Liver (tissue), 9 donors: ENCODE results near the gene ADAM10. TPM values are rescaled to one million over a fixed set of nuclear protein-coding genes. Genes with fewer than 3 reads are reported as not detected.
"Not testable (repeated sequence)": the region's sequence is repeated elsewhere in the genome, so short reads cannot be mapped to it uniquely, and the experiment has no call there.

Source experiments
- DNase-seq: peaks from one replicate; pipeline ENCODE4 v3.0.0-alpha.2; 2017; ENCODE audit warnings: low spot score
- H3K27ac ChIP-seq, 2 donors: one replicate each; pipeline ENCODE4 v1.7.0; 2013; ENCODE audit warnings: inconsistent platforms in 2 of 2, low read length in 2 of 2, control low read depth in 1 of 2, low read depth in 1 of 2, mild to moderate bottlenecking in 1 of 2
- H3K27me3 ChIP-seq, 4 donors: one replicate each; pipeline versions ENCODE4 v1.6.1 to v1.7.0; 2013; ENCODE audit warnings: low read length in 3 of 4, inconsistent platforms in 1 of 4, mild to moderate bottlenecking in 1 of 4, moderate library complexity in 1 of 4; ENCODE audit not compliant: control insufficient read depth in 4 of 4, insufficient read depth in 4 of 4
- H3K36me3 ChIP-seq, 4 donors: one replicate each; pipeline versions ENCODE4 v1.6.1 to v1.7.0; 2013; ENCODE audit warnings: low read length in 3 of 4, mild to moderate bottlenecking in 3 of 4, low read depth in 1 of 4, moderate library complexity in 1 of 4; ENCODE audit not compliant: control insufficient read depth in 4 of 4, insufficient read depth in 3 of 4
- H3K4me1 ChIP-seq, 4 donors: one replicate each; pipeline versions ENCODE4 v1.6.1 to v1.7.0; 2013; ENCODE audit warnings: low read length in 3 of 4, mild to moderate bottlenecking in 3 of 4, moderate library complexity in 1 of 4; ENCODE audit not compliant: control insufficient read depth in 4 of 4, insufficient read depth in 4 of 4
- H3K4me3 ChIP-seq, 3 donors: one replicate each; pipeline versions ENCODE4 v1.6.1 to v1.7.0; 2013; ENCODE audit warnings: low read length in 3 of 3, control low read depth in 1 of 3, low read depth in 1 of 3, mild to moderate bottlenecking in 1 of 3
- H3K9ac ChIP-seq, 2 donors: one replicate each; pipeline ENCODE4 v1.7.0; 2013; ENCODE audit warnings: low read length in 2 of 2, mild to moderate bottlenecking in 2 of 2, moderate library complexity in 2 of 2, control low read depth in 1 of 2, low read depth in 1 of 2
- H3K9me3 ChIP-seq, 4 donors: one replicate each; pipeline versions ENCODE4 v1.6.1 to v1.7.0; 2013; ENCODE audit warnings: low read length in 3 of 4; ENCODE audit not compliant: control insufficient read depth in 4 of 4
- FOXA1 ChIP-seq: IDR thresholded peaks from 2 replicates; pipeline ENCODE4 v1.6.1; 2016; ENCODE audit warnings: antibody characterized with exemption
- FOXA2 ChIP-seq: IDR thresholded peaks from 2 replicates; pipeline ENCODE4 v1.6.1; 2016; ENCODE audit warnings: antibody characterized with exemption
- GABPA ChIP-seq, 2 donors: IDR thresholded peaks in 1 of 2; conservative IDR thresholded peaks in 1 of 2; 2 replicates each; pipeline ENCODE4 v1.6.1; 2016; ENCODE audit warnings: antibody characterized with exemption in 2 of 2, mild to moderate bottlenecking in 1 of 2, moderate library complexity in 1 of 2
- HNF4A ChIP-seq, 2 donors: conservative IDR thresholded peaks; 2 replicates each; pipeline ENCODE4 v1.6.1; 2016; ENCODE audit warnings: antibody characterized with exemption in 2 of 2, mild to moderate bottlenecking in 2 of 2
- JUND ChIP-seq, 2 donors: IDR thresholded peaks; 2 replicates each; pipeline ENCODE4 v1.6.1; 2016; ENCODE audit warnings: antibody characterized with exemption in 2 of 2
- NR2F2 ChIP-seq: IDR thresholded peaks from 2 replicates; pipeline ENCODE4 v1.6.1; 2016; ENCODE audit warnings: antibody characterized with exemption
- RAD21 ChIP-seq, 2 donors: IDR thresholded peaks; 2 replicates each; pipeline ENCODE4 v1.6.1; 2016; ENCODE audit warnings: antibody characterized with exemption in 2 of 2, mild to moderate bottlenecking in 2 of 2
- RXRA ChIP-seq, 2 donors: IDR thresholded peaks; 2 replicates each; pipeline ENCODE4 v1.6.1; 2017 to 2018; ENCODE audit warnings: antibody characterized with exemption in 2 of 2, mild to moderate bottlenecking in 1 of 2
- SP1 ChIP-seq: IDR thresholded peaks from 2 replicates; pipeline ENCODE4 v1.6.1; 2018; ENCODE audit warnings: antibody characterized with exemption, mild to moderate bottlenecking
- YY1 ChIP-seq: IDR thresholded peaks from 2 replicates; pipeline ENCODE4 v1.6.1; 2016; ENCODE audit warnings: antibody characterized with exemption, mild to moderate bottlenecking
- WGBS: extraction: QIAGEN DNeasy Blood & Tissue Kit; methylation state at CpG from one replicate; pipeline ENCODE4 v1.1.7; 2013; 5-methylcytosine and 5-hydroxymethylcytosine counted together
- polyA plus RNA-seq, 2 donors: library from polyadenylated mRNA; stranded (reverse) in 1 of 2; unstranded in 1 of 2; fragments of 200-250 nt in 1 of 2; fragments of >200 nt in 1 of 2; fragmentation: Nextera tagmentation in 1 of 2; extraction: Ambion mirVana in 1 of 2; gene quantifications; one replicate each; pipeline versions ENCODE4 v1.2.1 to v1.2.3, GENCODE V29; 2013 to 2015
- total RNA-seq, 2 donors: library from RNA; depleted of rRNA; stranded (reverse); fragments of >200 nt; gene quantifications; one replicate each; pipeline ENCODE4 v1.2.3, GENCODE V29; 2014
- TF ChIP-seq, protein P1 (sequence below): IDR thresholded peaks from 2 replicates; pipeline ENCODE4 v1.6.1; 2016; ENCODE audit warnings: antibody characterized with exemption, mild to moderate bottlenecking
- TF ChIP-seq, protein P2 (sequence below): IDR thresholded peaks from 2 replicates; pipeline ENCODE4 v1.6.1; 2016; ENCODE audit warnings: antibody characterized with exemption
- TF ChIP-seq, protein P3 (sequence below): fragments of 150-350 bp; IDR thresholded peaks from 2 replicates; pipeline ENCODE4 v1.5.1; 2017; ENCODE audit warnings: improper control_type of control experiment, low read depth, low read length; ENCODE audit not compliant: missing input control
- TF ChIP-seq, protein P4 (sequence below): IDR thresholded peaks from 2 replicates; pipeline ENCODE4 v1.6.1; 2016; ENCODE audit warnings: antibody characterized with exemption
- donor health status: healthy.
- donor health status: healthy.
- donor health status: healthy.
- donor health status: healthy.
- donor health status: healthy.

Gene ADAM10
- total and polyA plus RNA-seq, 4 donors = 12.6 to 55.6 (median 34.6) TPM

DNA sequence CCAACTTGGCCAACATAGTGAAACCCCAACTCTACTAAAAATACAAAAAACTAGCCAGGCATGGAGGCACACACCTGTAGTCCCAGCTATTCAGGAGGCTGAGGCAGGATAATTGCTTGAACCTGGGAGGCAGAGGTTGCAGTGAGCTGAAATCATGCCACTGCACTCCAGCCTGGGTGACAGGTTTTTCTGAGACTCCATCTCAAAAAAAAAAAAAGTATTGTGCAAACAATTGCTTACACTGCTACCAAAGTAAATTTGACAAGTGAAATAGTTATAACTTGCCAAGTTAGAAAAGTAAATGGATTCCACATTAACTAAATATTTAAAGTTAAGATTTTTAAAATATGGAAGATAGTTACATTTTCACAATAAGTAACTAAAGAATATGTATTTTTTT is 129.2 kb downstream of the ADAM10 start:
- H3K9me3 ChIP-seq, DNase-seq, H3K36me3 ChIP-seq, H3K9ac ChIP-seq, H3K4me3 ChIP-seq, H3K27me3 ChIP-seq, H3K27ac ChIP-seq: not testable (repeated sequence)
- H3K4me1 ChIP-seq = peaks cover 2 to 13% (median 5%) of the 10 kb centered on the region in 4 donors
- TF ChIP-seq FOXA1 (peak; percentile 55), HNF4A (conservative IDR thresholded peaks at IDR 0.05) (peak; percentile 44 to 54), FOXA2 (peak; percentile 36), RXRA (IDR thresholded peaks at IDR 0.05) (peak in 1 of 2 donors; percentile 58), JUND (IDR thresholded peaks at IDR 0.05) (peak in 1 of 2 donors; percentile 21), RAD21 (IDR thresholded peaks at IDR 0.05) (peak; percentile 6 to 35), YY1 (peak; percentile 25), SP1 (peak; percentile 34)

DNA sequence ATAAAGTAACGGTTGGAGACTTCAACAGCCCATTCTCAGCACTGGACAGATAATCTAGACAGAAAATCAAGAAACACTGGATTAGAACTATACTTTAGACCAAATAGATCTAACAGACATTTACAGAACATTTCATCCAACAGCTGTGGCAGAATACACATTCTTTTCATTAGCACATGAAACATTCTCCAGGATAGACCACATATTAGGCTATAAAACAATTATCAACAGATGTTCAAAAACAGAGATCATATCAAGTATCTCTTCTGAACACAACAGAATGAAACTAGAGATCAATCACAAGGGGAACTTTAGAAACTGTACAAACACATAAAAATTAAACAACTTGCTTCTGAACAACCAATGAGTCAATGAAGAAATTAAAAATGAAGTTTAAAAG is 133.3 kb downstream of the ADAM10 start:
- no peak for DNase-seq
- no peaks in the 10 kb centered on the region for H3K27me3 ChIP-seq
- H3K9me3 ChIP-seq = peaks cover 0 to 10% (median 2%) of the 10 kb centered on the region in 4 donors
- H3K4me3 ChIP-seq = no peak overlapping the region
- H3K9ac ChIP-seq = no peak overlapping the region
- H3K27ac ChIP-seq = no peak overlapping the region
- 93% methylated on average over 1 of the region's 1 CpG for WGBS
- TF ChIP-seq RXRA (IDR thresholded peaks at IDR 0.05) (no peak), FOXA2 (no peak), NR2F2 (no peak), GABPA (IDR thresholded peaks at IDR 0.05 in 1 of 2, conservative IDR thresholded peaks at IDR 0.05 in 1 of 2) (no peak), SP1 (no peak)
- TF ChIP-seq, protein P1, sequence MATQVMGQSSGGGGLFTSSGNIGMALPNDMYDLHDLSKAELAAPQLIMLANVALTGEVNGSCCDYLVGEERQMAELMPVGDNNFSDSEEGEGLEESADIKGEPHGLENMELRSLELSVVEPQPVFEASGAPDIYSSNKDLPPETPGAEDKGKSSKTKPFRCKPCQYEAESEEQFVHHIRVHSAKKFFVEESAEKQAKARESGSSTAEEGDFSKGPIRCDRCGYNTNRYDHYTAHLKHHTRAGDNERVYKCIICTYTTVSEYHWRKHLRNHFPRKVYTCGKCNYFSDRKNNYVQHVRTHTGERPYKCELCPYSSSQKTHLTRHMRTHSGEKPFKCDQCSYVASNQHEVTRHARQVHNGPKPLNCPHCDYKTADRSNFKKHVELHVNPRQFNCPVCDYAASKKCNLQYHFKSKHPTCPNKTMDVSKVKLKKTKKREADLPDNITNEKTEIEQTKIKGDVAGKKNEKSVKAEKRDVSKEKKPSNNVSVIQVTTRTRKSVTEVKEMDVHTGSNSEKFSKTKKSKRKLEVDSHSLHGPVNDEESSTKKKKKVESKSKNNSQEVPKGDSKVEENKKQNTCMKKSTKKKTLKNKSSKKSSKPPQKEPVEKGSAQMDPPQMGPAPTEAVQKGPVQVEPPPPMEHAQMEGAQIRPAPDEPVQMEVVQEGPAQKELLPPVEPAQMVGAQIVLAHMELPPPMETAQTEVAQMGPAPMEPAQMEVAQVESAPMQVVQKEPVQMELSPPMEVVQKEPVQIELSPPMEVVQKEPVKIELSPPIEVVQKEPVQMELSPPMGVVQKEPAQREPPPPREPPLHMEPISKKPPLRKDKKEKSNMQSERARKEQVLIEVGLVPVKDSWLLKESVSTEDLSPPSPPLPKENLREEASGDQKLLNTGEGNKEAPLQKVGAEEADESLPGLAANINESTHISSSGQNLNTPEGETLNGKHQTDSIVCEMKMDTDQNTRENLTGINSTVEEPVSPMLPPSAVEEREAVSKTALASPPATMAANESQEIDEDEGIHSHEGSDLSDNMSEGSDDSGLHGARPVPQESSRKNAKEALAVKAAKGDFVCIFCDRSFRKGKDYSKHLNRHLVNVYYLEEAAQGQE = no peak
- TF ChIP-seq, protein P2, sequence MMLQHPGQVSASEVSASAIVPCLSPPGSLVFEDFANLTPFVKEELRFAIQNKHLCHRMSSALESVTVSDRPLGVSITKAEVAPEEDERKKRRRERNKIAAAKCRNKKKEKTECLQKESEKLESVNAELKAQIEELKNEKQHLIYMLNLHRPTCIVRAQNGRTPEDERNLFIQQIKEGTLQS = no peak
- TF ChIP-seq, protein P3, sequence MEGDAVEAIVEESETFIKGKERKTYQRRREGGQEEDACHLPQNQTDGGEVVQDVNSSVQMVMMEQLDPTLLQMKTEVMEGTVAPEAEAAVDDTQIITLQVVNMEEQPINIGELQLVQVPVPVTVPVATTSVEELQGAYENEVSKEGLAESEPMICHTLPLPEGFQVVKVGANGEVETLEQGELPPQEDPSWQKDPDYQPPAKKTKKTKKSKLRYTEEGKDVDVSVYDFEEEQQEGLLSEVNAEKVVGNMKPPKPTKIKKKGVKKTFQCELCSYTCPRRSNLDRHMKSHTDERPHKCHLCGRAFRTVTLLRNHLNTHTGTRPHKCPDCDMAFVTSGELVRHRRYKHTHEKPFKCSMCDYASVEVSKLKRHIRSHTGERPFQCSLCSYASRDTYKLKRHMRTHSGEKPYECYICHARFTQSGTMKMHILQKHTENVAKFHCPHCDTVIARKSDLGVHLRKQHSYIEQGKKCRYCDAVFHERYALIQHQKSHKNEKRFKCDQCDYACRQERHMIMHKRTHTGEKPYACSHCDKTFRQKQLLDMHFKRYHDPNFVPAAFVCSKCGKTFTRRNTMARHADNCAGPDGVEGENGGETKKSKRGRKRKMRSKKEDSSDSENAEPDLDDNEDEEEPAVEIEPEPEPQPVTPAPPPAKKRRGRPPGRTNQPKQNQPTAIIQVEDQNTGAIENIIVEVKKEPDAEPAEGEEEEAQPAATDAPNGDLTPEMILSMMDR = no peak
- TF ChIP-seq, protein P4, sequence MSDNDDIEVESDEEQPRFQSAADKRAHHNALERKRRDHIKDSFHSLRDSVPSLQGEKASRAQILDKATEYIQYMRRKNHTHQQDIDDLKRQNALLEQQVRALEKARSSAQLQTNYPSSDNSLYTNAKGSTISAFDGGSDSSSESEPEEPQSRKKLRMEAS = no peak
- peaks cover 0 to 13% (median 2%) of the 10 kb centered on the region in 4 donors for H3K36me3 ChIP-seq
- peaks cover 2 to 5% (median 3%) of the 10 kb centered on the region in 4 donors for H3K4me1 ChIP-seq
